ENCODE measurements around the gene KLK10. TPM values are rescaled to one million over a fixed set of nuclear protein-coding genes. Genes with fewer than 3 reads are reported as not detected.

Gene KLK10
- total RNA-seq, 2 donors from 2014 or later: 0.46 to 0.91 TPM

DNA sequence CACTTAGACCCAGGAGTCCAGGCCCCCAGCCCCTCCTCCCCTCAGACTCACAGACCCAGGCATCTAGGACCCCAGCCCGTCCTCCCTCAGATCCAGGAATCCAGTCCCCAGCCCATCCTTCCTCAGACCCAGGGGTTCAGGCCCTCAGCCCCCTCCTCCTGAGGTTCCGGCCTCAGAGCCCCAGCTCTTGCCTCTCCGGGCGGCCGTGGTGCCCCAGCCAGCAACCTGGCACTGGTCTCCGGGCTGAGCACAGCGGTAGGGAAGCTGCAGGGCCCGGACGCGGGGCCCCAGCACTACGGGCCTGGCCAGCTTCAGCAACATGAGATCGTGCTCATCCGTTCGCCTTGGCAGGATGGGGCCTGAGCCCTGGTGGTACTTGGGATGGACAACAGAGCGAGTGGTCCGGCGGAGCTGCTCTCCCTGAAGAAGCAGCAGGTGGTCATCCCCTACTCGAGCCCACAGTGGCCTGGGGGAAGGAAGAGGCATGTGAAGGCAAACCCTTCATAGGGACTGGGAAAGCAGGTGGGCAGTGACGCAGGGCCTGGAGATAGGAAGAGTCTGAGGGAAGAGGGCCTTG lies 3.7 kb downstream of the KLK10 start:
- no peaks in the 10 kb centered on the region for H3K9me3 ChIP-seq (ENCODE audit: control insufficient read depth, low read length)
- Mint-ChIP-seq H3K4me3 (no peak overlapping the region), H3K4me1 (peaks cover 12% of the 10 kb centered on the region), H3K36me3 (ENCODE audit: low read depth) (no peaks in the 10 kb centered on the region), H3K9me3 (peaks cover 5% of the 10 kb centered on the region), H3K27ac (no peak overlapping the region), H3K27me3 (ENCODE audit: insufficient read depth) (peaks cover 84% of the 10 kb centered on the region)
- H3K4me1 ChIP-seq (ENCODE audit: control insufficient read depth, insufficient read depth, low read length): no peaks in the 10 kb centered on the region
- H3K36me3 ChIP-seq (ENCODE audit: control insufficient read depth, insufficient read depth, low read length): no peaks in the 10 kb centered on the region
- TF ChIP-seq, protein P1, sequence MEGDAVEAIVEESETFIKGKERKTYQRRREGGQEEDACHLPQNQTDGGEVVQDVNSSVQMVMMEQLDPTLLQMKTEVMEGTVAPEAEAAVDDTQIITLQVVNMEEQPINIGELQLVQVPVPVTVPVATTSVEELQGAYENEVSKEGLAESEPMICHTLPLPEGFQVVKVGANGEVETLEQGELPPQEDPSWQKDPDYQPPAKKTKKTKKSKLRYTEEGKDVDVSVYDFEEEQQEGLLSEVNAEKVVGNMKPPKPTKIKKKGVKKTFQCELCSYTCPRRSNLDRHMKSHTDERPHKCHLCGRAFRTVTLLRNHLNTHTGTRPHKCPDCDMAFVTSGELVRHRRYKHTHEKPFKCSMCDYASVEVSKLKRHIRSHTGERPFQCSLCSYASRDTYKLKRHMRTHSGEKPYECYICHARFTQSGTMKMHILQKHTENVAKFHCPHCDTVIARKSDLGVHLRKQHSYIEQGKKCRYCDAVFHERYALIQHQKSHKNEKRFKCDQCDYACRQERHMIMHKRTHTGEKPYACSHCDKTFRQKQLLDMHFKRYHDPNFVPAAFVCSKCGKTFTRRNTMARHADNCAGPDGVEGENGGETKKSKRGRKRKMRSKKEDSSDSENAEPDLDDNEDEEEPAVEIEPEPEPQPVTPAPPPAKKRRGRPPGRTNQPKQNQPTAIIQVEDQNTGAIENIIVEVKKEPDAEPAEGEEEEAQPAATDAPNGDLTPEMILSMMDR (conservative IDR thresholded peaks at IDR 0.05): no peak
- peaks cover 60% of the 10 kb centered on the region for H3K27me3 ChIP-seq (ENCODE audit: control insufficient read depth, insufficient read depth, low read length, poor library complexity, severe bottlenecking)
- no peak overlapping the region for H3K4me3 ChIP-seq (ENCODE audit: low read length)
- no peak overlapping the region for H3K27ac ChIP-seq (ENCODE audit: low read depth, low read length)
- 87 to 98% methylated on average over 6 to 18 of the region's 19 CpGs for WGBS, 2 experiments (ENCODE audit: insufficient coverage in 1 of 2, insufficient read length in 1 of 2)
- no peak overlapping the region for H3K9ac ChIP-seq (ENCODE audit: extremely low read depth, low read length, poor library complexity, severe bottlenecking)
- no peak for DNase-seq

DNA sequence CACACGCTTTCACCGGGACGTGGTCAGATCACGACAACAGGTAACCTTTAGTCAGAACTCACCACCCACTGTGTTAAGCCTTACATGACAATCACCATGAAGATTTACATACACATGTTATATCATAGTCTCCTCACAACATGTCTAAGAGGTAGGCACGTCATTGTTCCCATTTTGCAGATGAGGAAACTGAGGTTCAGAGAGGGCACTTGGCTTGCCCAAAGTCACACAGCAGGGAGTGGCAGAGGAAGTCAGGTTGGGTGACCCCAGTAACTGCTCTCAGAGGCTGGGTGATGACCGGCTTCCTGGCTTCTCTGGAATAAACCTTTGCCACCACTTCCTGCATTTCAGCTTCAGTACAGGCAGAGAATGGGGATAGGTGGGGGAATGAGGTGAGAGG lies 5.3 kb downstream of the KLK10 start:
- TF ChIP-seq, protein P1 (conservative IDR thresholded peaks at IDR 0.05): no peak
- H3K27ac Mint-ChIP-seq: no peak overlapping the region
- peaks cover 52% of the 10 kb centered on the region for H3K27me3 ChIP-seq (ENCODE audit: control insufficient read depth, insufficient read depth, low read length, poor library complexity, severe bottlenecking)
- no peak overlapping the region for H3K4me3 ChIP-seq (ENCODE audit: low read length)
- H3K9me3 ChIP-seq (ENCODE audit: control insufficient read depth, low read length): no peaks in the 10 kb centered on the region
- no peak for DNase-seq
- no peak overlapping the region for H3K4me3 Mint-ChIP-seq
- no peaks in the 10 kb centered on the region for H3K36me3 ChIP-seq (ENCODE audit: control insufficient read depth, insufficient read depth, low read length)
- H3K9me3 Mint-ChIP-seq: peaks cover 5% of the 10 kb centered on the region
- WGBS, 2 experiments (ENCODE audit: insufficient coverage in 1 of 2, insufficient read length in 1 of 2): 81 to 87% methylated on average over 5 to 6 of the region's 6 CpGs
- H3K4me1 Mint-ChIP-seq: peaks cover 8% of the 10 kb centered on the region
- no peaks in the 10 kb centered on the region for H3K36me3 Mint-ChIP-seq (ENCODE audit: low read depth)
- H3K27me3 Mint-ChIP-seq (ENCODE audit: insufficient read depth): peaks cover 85% of the 10 kb centered on the region
- H3K9ac ChIP-seq (ENCODE audit: extremely low read depth, low read length, poor library complexity, severe bottlenecking): no peak overlapping the region
- H3K27ac ChIP-seq (ENCODE audit: low read depth, low read length): no peak overlapping the region
- H3K4me1 ChIP-seq (ENCODE audit: control insufficient read depth, insufficient read depth, low read length): no peaks in the 10 kb centered on the region

DNA sequence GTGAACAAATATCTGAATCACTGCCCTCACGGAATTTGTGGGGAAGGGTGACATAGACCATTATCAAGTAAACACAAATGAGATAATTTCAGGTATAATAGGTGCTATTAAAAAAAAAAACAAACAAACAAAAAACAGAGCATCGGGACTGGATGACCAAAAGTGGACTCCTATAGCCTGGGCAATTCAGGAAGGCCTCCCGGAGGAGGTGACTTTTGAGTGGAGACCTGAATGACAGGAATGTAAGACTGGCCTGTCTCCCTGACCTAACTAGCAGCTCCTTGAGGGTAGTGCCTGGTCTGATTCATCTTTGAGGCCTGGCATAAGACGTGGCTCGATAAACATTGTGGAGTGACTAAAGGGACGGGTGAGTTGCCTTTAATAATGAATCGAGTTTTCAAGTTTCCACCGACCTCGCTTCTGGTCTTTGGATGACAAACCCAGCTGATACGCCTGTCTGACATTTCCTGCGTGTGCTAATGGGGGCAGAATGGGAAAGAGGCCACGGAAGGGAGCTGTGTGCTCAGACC lies 6.8 kb downstream of the KLK10 start:
- Mint-ChIP-seq H3K4me3 (no peak overlapping the region), H3K4me1 (peaks cover 7% of the 10 kb centered on the region), H3K36me3 (ENCODE audit: low read depth) (no peaks in the 10 kb centered on the region), H3K9me3 (peaks cover 5% of the 10 kb centered on the region), H3K27ac (no peak overlapping the region), H3K27me3 (ENCODE audit: insufficient read depth) (peaks cover 76% of the 10 kb centered on the region)
- Histone ChIP-seq H3K27ac (ENCODE audit: low read depth, low read length) (no peak overlapping the region), H3K4me3 (ENCODE audit: low read length) (no peak overlapping the region), H3K36me3 (ENCODE audit: control insufficient read depth, insufficient read depth, low read length) (no peaks in the 10 kb centered on the region), H3K9me3 (ENCODE audit: control insufficient read depth, low read length) (no peaks in the 10 kb centered on the region), H3K27me3 (ENCODE audit: control insufficient read depth, insufficient read depth, low read length, poor library complexity, severe bottlenecking) (peaks cover 40% of the 10 kb centered on the region), H3K9ac (ENCODE audit: extremely low read depth, low read length, poor library complexity, severe bottlenecking) (no peak overlapping the region), H3K4me1 (ENCODE audit: control insufficient read depth, insufficient read depth, low read length) (no peaks in the 10 kb centered on the region)
- 89 to 90% methylated on average over 11 to 12 of the region's 12 CpGs for WGBS, 2 experiments (ENCODE audit: insufficient coverage in 1 of 2, insufficient read length in 1 of 2)
- no peak for DNase-seq
- TF ChIP-seq, protein P1 (conservative IDR thresholded peaks at IDR 0.05): no peak
